ENCODE results near the gene MANBA. TPM values are rescaled to one million over a fixed set of nuclear protein-coding genes. Genes with fewer than 3 reads are reported as not detected.

The MANBA gene
- polyA plus RNA-seq, 2 of the 4 experiments (the other 2 are of a cell fraction): 9.3 to 10.4 TPM

- H3K4me1 ChIP-seq: peaks cover 5% of the 10 kb centered on the region; the same call in 1 of the 3 replicates
- no peak overlapping the region for H3K4me2 ChIP-seq
- WGBS (ENCODE audit: missing lambda C conversion rate): 74% methylated on average over 3 of the region's 3 CpGs
- DNase-seq (ENCODE audit: low read depth in 1 of 2, low spot score in 1 of 2) (no peak), ATAC-seq (no peak), FAIRE-seq (no peak)
- POLR2A ChIA-PET: no interaction called here
- CTCF ChIA-PET: interaction anchor here (1.3 kb wide), 1 partner anchor 144 kb away, joined by 3 read pairs; no protein-coding TSS in a partner anchor
- H3K27ac ChIP-seq: no peak overlapping the region
- no peaks in the 10 kb centered on the region for H3K9me3 ChIP-seq
- H3K4me3 ChIP-seq: no peak overlapping the region
- TF ChIP-seq ESRRA (IDR thresholded peaks at IDR 0.05; ENCODE audit: borderline replicate concordance, low read length) (no peak), ZC3H11A (IDR thresholded peaks at IDR 0.05) (no peak), HDAC2 (IDR thresholded peaks at IDR 0.05) (no peak), E2F6 (IDR thresholded peaks at IDR 0.05; ENCODE audit: borderline replicate concordance, low read depth) (no peak), CHD2 (IDR thresholded peaks at IDR 0.05; ENCODE audit: low read length, partially characterized antibody) (no peak), HOXA7 (CRISPR knock-in tag; IDR thresholded peaks at IDR 0.05) (no peak), HOXB13 (CRISPR knock-in tag; IDR thresholded peaks at IDR 0.05; ENCODE audit: low read depth) (no peak), EP300 (IDR thresholded peaks at IDR 0.05) (no peak), FOSB (CRISPR knock-in tag; IDR thresholded peaks at IDR 0.05) (no peak), JUNB (IDR thresholded peaks at IDR 0.05) (no peak), ZFP36 (IDR thresholded peaks at IDR 0.05; ENCODE audit: borderline replicate concordance, partially characterized antibody) (no peak), PHF8 (IDR thresholded peaks at IDR 0.05; ENCODE audit: borderline replicate concordance, low read depth) (no peak), CEBPB (IDR thresholded peaks at IDR 0.05) (no peak), FOXS1 (CRISPR knock-in tag; IDR thresholded peaks at IDR 0.05) (no peak), MAX (IDR thresholded peaks at IDR 0.05) (no peak), CBX2 (IDR thresholded peaks at IDR 0.05; ENCODE audit: borderline replicate concordance, low read depth) (no peak)
Measured at GRCh38 chr4:102764901-102765300, 4.1 kb upstream of the MANBA start.

- 85% methylated on average over 14 of the region's 14 CpGs for WGBS (ENCODE audit: missing lambda C conversion rate)
Measured at GRCh38 chr4:102761906-102762305, 1.1 kb upstream of the MANBA start.

GRCh38 chr4:102761296-102761701 is 531 bp upstream of the MANBA start:
- FAIRE-seq: no peak
- CTCF ChIA-PET: interaction anchor here (1.1 to 1.7 kb wide), 3 partner anchors 10 to 141 kb away, joined by 3 to 5 read pairs (median 4); no protein-coding TSS in a partner anchor

More at GRCh38 chr4:102761906-102762305, 1.1 kb upstream of the MANBA start:
- FAIRE-seq: no peak
- peak; percentile 94 for TF ChIP-seq MAFK (IDR thresholded peaks at IDR 0.05; ENCODE audit: partially characterized antibody)
- no peak for TF ChIP-seq PHF8 (IDR thresholded peaks at IDR 0.05; ENCODE audit: borderline replicate concordance, low read depth)
- ChIA-PET POLR2A (interaction anchor here (1.2 kb wide), 1 partner anchor 54 kb away, joined by 3 read pairs; no protein-coding TSS in a partner anchor), CTCF (interaction anchor here (1.1 kb wide), 1 partner anchor 11 kb away, joined by 3 read pairs; no protein-coding TSS in a partner anchor)
- Histone ChIP-seq H3K9me3 (no peaks in the 10 kb centered on the region), H3K4me1 (peaks cover 14% of the 10 kb centered on the region; the same call in 2 of the 3 replicates), H3K4me3 (no peak overlapping the region), H3K27ac (no peak overlapping the region), H3K4me2 (peak overlapping the region; percentile 94; the same call in 2 of the 3 replicates)
- ATAC-seq: no peak
- no peak for DNase-seq (ENCODE audit: low read depth in 1 of 2, low spot score in 1 of 2)

More at GRCh38 chr4:102761296-102761701, 531 bp upstream of the MANBA start:
- DNase-seq (ENCODE audit: low read depth in 1 of 2, low spot score in 1 of 2) (no peak), ATAC-seq (peak; percentile 22 to 38; a peak in 4 of 6 replicates)
- Histone ChIP-seq H3K9me3 (no peaks in the 10 kb centered on the region), H3K4me3 (peak overlapping the region; percentile 57), H3K27ac (peak overlapping the region; percentile 82 to 87), H3K4me2 (peak overlapping the region; percentile 94), H3K4me1 (peaks cover 14% of the 10 kb centered on the region; the same call in 2 of the 3 replicates)
- TF ChIP-seq E2F6 (IDR thresholded peaks at IDR 0.05; ENCODE audit: borderline replicate concordance, low read depth): no peak
- no peak for TF ChIP-seq KDM1A (IDR thresholded peaks at IDR 0.05; ENCODE audit: low read depth)
- TF ChIP-seq PHF8 (IDR thresholded peaks at IDR 0.05; ENCODE audit: borderline replicate concordance, low read depth): no peak
- TF ChIP-seq EP300 (IDR thresholded peaks at IDR 0.05): no peak
- TF ChIP-seq HOXB13 (CRISPR knock-in tag; IDR thresholded peaks at IDR 0.05; ENCODE audit: low read depth): no peak
- TF ChIP-seq MAX (IDR thresholded peaks at IDR 0.05): no peak
- 37% methylated on average over 14 of the region's 15 CpGs for WGBS (ENCODE audit: missing lambda C conversion rate)
- POLR2A ChIA-PET: interaction anchor here (0.6 to 1.7 kb wide), 9 partner anchors 13 to 421 kb away, joined by 3 to 22 read pairs (median 5); partner anchors contain the start of gene UBE2D3

Data from A549 (cell line).